ENCODE measurements around the gene HS6ST3. TPM values are rescaled to one million over a fixed set of nuclear protein-coding genes. Genes with fewer than 3 reads are reported as not detected.

HS6ST3 gene
- total RNA-seq, 6 donors from 2014 or later = 0.03 to 1.0 (median 0.22) TPM; not detected in 1

DNA sequence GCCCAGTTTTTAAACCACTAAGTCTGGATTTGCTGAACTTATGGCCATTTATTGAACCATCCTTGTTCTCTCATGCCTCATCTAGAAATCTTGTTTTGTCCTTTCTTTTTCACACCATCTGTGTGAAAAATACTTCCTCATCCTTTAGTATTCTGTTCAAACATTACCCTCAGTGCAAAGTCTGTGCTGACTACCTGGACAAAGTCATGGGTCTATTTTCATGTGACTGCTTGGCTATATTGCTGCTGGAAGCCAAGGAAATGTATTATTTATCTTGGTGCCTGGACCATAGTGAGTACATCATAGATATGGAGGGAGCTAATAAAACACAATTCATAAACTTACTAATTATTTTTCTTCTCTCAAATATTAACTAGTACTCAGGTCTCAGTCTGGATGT is 591.9 kb downstream of the HS6ST3 start:
- TF ChIP-seq POLR2AphosphoS5 (IDR thresholded peaks at IDR 0.05) (no peak), POLR2A (IDR thresholded peaks at IDR 0.05) (no peak)
- H3K9me3 ChIP-seq = no peaks in the 10 kb centered on the region
- H3K27me3 ChIP-seq = no peaks in the 10 kb centered on the region
- H3K4me1 ChIP-seq = no peaks in the 10 kb centered on the region
- DNase-seq (no peak), ATAC-seq (ENCODE audit: low FRiP score in 2 of 2) (no peak)
- no peak overlapping the region for H3K4me3 ChIP-seq
- no peak overlapping the region for H3K27ac ChIP-seq
- no peaks in the 10 kb centered on the region for H3K36me3 ChIP-seq

DNA sequence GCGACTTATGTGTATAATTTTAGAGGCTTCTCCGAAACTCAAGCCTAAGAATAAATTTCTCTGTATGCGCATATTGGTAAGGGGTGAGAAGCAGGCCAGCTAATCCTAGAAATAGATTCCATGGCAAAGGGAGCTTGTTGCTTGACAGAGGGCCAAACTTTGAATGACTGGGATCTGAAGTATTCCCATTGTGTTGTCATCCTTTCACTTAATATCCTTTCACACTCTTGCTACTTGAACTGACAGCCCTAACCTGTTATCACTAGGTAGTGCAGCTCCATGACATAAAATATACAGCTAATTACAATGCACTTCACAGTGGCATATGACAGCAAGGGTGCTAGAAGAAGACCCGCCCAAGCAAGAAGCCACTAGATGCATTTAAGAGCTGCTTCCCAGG is 594.6 kb downstream of the HS6ST3 start:
- no peaks in the 10 kb centered on the region for H3K36me3 ChIP-seq
- H3K4me1 ChIP-seq = no peaks in the 10 kb centered on the region
- DNase-seq (no peak), ATAC-seq (ENCODE audit: low FRiP score in 2 of 2) (no peak)
- no peaks in the 10 kb centered on the region for H3K9me3 ChIP-seq
- H3K4me3 ChIP-seq = no peak overlapping the region
- no peaks in the 10 kb centered on the region for H3K27me3 ChIP-seq
- no peak for TF ChIP-seq EP300 (IDR thresholded peaks at IDR 0.05)
- TF ChIP-seq, protein P1, sequence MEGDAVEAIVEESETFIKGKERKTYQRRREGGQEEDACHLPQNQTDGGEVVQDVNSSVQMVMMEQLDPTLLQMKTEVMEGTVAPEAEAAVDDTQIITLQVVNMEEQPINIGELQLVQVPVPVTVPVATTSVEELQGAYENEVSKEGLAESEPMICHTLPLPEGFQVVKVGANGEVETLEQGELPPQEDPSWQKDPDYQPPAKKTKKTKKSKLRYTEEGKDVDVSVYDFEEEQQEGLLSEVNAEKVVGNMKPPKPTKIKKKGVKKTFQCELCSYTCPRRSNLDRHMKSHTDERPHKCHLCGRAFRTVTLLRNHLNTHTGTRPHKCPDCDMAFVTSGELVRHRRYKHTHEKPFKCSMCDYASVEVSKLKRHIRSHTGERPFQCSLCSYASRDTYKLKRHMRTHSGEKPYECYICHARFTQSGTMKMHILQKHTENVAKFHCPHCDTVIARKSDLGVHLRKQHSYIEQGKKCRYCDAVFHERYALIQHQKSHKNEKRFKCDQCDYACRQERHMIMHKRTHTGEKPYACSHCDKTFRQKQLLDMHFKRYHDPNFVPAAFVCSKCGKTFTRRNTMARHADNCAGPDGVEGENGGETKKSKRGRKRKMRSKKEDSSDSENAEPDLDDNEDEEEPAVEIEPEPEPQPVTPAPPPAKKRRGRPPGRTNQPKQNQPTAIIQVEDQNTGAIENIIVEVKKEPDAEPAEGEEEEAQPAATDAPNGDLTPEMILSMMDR (IDR thresholded peaks at IDR 0.05) = no peak
- TF ChIP-seq POLR2AphosphoS5 (IDR thresholded peaks at IDR 0.05) = no peak
- no peak for TF ChIP-seq POLR2A (IDR thresholded peaks at IDR 0.05)
- WGBS, 2 donors = 90% methylated on average over 4 of the region's 4 CpGs
- H3K27ac ChIP-seq = no peak overlapping the region

DNA sequence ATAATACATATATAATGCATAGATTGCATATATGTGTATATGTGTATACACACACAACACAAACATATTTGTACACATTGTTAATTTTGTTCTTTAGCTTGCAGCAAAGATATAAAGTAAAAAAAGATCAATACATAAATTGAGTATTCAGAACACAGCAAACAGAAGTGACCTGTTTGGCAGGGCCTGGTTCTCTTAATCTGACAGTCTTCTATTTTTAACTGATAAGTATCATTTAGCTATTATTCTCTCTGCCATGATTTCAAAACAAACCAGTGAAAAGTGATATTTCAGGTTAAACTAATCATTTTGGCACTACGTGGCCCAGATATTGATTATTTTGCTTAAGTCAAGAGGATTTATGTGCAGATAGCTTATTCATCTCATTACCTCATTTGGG is 595.0 kb downstream of the HS6ST3 start:
- H3K4me1 ChIP-seq = no peaks in the 10 kb centered on the region
- no peak for ATAC-seq (ENCODE audit: low FRiP score in 2 of 2)
- TF ChIP-seq EP300 (IDR thresholded peaks at IDR 0.05) = no peak
- TF ChIP-seq, protein P1 (IDR thresholded peaks at IDR 0.05) = no peak
- no peak for TF ChIP-seq POLR2AphosphoS5 (IDR thresholded peaks at IDR 0.05)
- TF ChIP-seq POLR2A (IDR thresholded peaks at IDR 0.05) = no peak
- H3K9me3 ChIP-seq = no peaks in the 10 kb centered on the region
- H3K36me3 ChIP-seq = no peaks in the 10 kb centered on the region
- DNase-seq = no peak
- no peak overlapping the region for H3K4me3 ChIP-seq
- H3K27ac ChIP-seq = no peak overlapping the region
- no peaks in the 10 kb centered on the region for H3K27me3 ChIP-seq
- WGBS, 2 donors = 52 to 56% methylated on average over 1 of the region's 1 CpG

DNA sequence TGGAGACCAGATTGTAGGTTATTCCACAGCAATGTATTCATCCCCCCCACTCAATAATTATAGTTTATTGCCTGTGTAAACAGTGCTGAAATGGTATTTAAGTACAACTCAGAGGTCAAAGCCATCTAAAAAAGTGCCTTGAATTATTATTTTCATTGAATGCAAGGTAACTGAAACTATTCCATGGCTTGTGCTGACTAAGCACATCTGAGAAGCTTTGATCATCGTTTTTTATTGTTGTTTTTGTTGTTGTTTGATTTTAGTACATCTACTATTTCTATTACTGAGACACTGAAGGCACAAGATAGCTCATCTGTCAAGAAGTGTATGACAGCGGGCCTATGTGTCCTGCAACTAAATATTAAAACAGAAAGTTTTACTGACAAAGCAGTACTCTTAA is 596.4 kb downstream of the HS6ST3 start:
- DNase-seq (no peak), ATAC-seq (ENCODE audit: low FRiP score in 2 of 2) (no peak)
- 12 to 20% methylated on average over 2 of the region's 2 CpGs for WGBS, 2 donors
- Histone ChIP-seq H3K27ac (no peak overlapping the region), H3K4me1 (no peaks in the 10 kb centered on the region), H3K9me3 (no peaks in the 10 kb centered on the region), H3K4me3 (no peak overlapping the region), H3K27me3 (no peaks in the 10 kb centered on the region), H3K36me3 (no peaks in the 10 kb centered on the region)
- TF ChIP-seq POLR2AphosphoS5 (IDR thresholded peaks at IDR 0.05) (no peak), POLR2A (IDR thresholded peaks at IDR 0.05) (no peak), EP300 (IDR thresholded peaks at IDR 0.05) (no peak)
- TF ChIP-seq, protein P1 (IDR thresholded peaks at IDR 0.05) = no peak

DNA sequence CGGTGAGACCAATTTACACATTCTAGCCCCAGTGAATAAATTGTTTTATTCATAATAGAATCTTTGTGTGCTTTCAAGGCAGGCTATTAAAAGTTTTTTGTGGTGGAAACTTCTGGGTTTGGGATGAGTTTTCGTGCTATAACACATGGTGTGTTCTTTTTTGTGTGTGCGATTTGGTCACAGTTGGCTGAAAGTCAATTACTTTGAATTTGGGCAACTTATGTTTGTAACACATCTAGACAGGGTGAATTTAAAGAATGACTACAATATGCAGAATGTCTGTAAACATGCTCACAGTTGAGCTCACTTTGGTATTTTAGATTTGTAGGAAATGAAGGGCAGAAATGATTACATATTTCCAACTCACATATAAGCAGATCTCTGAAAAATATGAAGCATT is 597.3 kb downstream of the HS6ST3 start:
- Histone ChIP-seq H3K4me3 (no peak overlapping the region), H3K9me3 (no peaks in the 10 kb centered on the region), H3K27me3 (no peaks in the 10 kb centered on the region), H3K36me3 (no peaks in the 10 kb centered on the region), H3K4me1 (no peaks in the 10 kb centered on the region), H3K27ac (no peak overlapping the region)
- TF ChIP-seq EP300 (IDR thresholded peaks at IDR 0.05) (no peak), POLR2AphosphoS5 (IDR thresholded peaks at IDR 0.05) (no peak), POLR2A (IDR thresholded peaks at IDR 0.05) (no peak)
- TF ChIP-seq, protein P1 (IDR thresholded peaks at IDR 0.05) = no peak
- WGBS, 2 donors = 88 to 89% methylated on average over 3 of the region's 3 CpGs
- DNase-seq (no peak), ATAC-seq (ENCODE audit: low FRiP score in 2 of 2) (no peak)

Measured in upper lobe of left lung (tissue), 6 donors.